G401.6 (cell line): ENCODE data around the gene TNNI3K.

Source experiments
- FAIRE-seq: peaks from 2 replicates; lab custom pipeline; 2012; peaks lifted over from hg19 to GRCh38; lab: Jason Lieb, UNC

The TNNI3K gene

GRCh38 chr1:74436078-74436477 lies 200.9 kb downstream of the TNNI3K start:
- FAIRE-seq, result no peak

- FAIRE-seq, result no peak
Observed at GRCh38 chr1:74437035-74437434, 201.8 kb downstream of the TNNI3K start.

GRCh38 chr1:74452035-74452434 lies 216.8 kb downstream of the TNNI3K start:
- FAIRE-seq, result no peak

GRCh38 chr1:74453277-74453676 lies 218.1 kb downstream of the TNNI3K start:
- no peak for FAIRE-seq

GRCh38 chr1:74455390-74455789 lies 220.2 kb downstream of the TNNI3K start:
- FAIRE-seq, result no peak

GRCh38 chr1:74457253-74457652 lies 222.1 kb downstream of the TNNI3K start:
- FAIRE-seq, result no peak

GRCh38 chr1:74463333-74463988 lies 228.3 kb downstream of the TNNI3K start:
- FAIRE-seq, result no peak

- FAIRE-seq, result no peak
Observed at GRCh38 chr1:74464037-74464436, 228.8 kb downstream of the TNNI3K start.

GRCh38 chr1:74465193-74465681 lies 230.1 kb downstream of the TNNI3K start:
- FAIRE-seq, result no peak

- no peak for FAIRE-seq
Observed at GRCh38 chr1:74467786-74468377, 232.7 kb downstream of the TNNI3K start.

GRCh38 chr1:74468982-74469603 lies 233.9 kb downstream of the TNNI3K start:
- FAIRE-seq, result peak; percentile 91

- no peak for FAIRE-seq
Observed at GRCh38 chr1:74470251-74470650, 235.1 kb downstream of the TNNI3K start.

GRCh38 chr1:74470936-74471335 lies 235.7 kb downstream of the TNNI3K start:
- no peak for FAIRE-seq

GRCh38 chr1:74471470-74471869 lies 236.3 kb downstream of the TNNI3K start:
- FAIRE-seq, result no peak

GRCh38 chr1:74474585-74474984 lies 239.4 kb downstream of the TNNI3K start:
- FAIRE-seq, result no peak

GRCh38 chr1:74478979-74479378 lies 243.8 kb downstream of the TNNI3K start:
- FAIRE-seq, result no peak

- no peak for FAIRE-seq
Observed at GRCh38 chr1:74480068-74480467, 244.9 kb downstream of the TNNI3K start.

- no peak for FAIRE-seq
Observed at GRCh38 chr1:74481607-74482006, 246.4 kb downstream of the TNNI3K start.

GRCh38 chr1:74485622-74486021 lies 250.4 kb downstream of the TNNI3K start:
- FAIRE-seq, result no peak

- no peak for FAIRE-seq
Observed at GRCh38 chr1:74486036-74486435, 250.8 kb downstream of the TNNI3K start.

GRCh38 chr1:74496669-74497068 lies 261.5 kb downstream of the TNNI3K start:
- no peak for FAIRE-seq

GRCh38 chr1:74498901-74499300 lies 263.7 kb downstream of the TNNI3K start:
- FAIRE-seq, result no peak

- FAIRE-seq, result no peak
Observed at GRCh38 chr1:74502432-74502831, 267.2 kb downstream of the TNNI3K start.

GRCh38 chr1:74502858-74503257 lies 267.7 kb downstream of the TNNI3K start:
- FAIRE-seq, result no peak
